Motor neuron (in vitro differentiated cells): ENCODE measurements around the gene CPSF4L. TPM values are rescaled to one million over a fixed set of nuclear protein-coding genes. Genes with fewer than 3 reads are reported as not detected.

Source experiments
- ATAC-seq, 8 experiments: fragments of 200-7000 bp; cut with Tn5 transposase; replicated peaks in 6 of 8; 2 replicates each; pipeline ENCODE4 v1.8.0; 2021; ENCODE audit warnings: mild to moderate bottlenecking in 8 of 8, moderate library complexity in 8 of 8
- H3K27ac ChIP-seq, 2 donors: fragments of 250-450 bp; sonication (Bioruptor Pico); 2 replicates each; pipeline ENCODE4 v1.9.0; 2021; ENCODE audit warnings: antibody characterized with exemption in 2 of 2, mild to moderate bottlenecking in 2 of 2, moderate library complexity in 1 of 2
- H3K4me1 ChIP-seq, 2 donors: fragments of 250-450 bp; sonication (Bioruptor Pico); replicated peaks in 1 of 2; 2 replicates each; pipeline ENCODE4 v1.6.1; 2021; ENCODE audit warnings: antibody characterized with exemption in 2 of 2, mild to moderate bottlenecking in 2 of 2, moderate library complexity in 1 of 2
- H3K4me3 ChIP-seq, 5 donors: fragments of 250-450 bp; sonication (Bioruptor Pico); 2 replicates each; pipeline ENCODE4 v1.9.0; 2021; ENCODE audit warnings: antibody characterized with exemption in 5 of 5, mild to moderate bottlenecking in 5 of 5, moderate library complexity in 4 of 5
- WGBS, 10 experiments: fragments of 450-650 bp; shearing (Covaris generic); methylation state at CpG; one replicate each; pipeline ENCODE4 v1.0.0; 2022; 5-methylcytosine and 5-hydroxymethylcytosine counted together
- in situ Hi-C, 9 experiments: fragments of 400-800 bp; cut with MboI; loops; one replicate each; pipeline ENCODE4 v1.15.0; 2021; ENCODE audit warnings: low sequenced_read_pairs in 9 of 9, low pct_unique_long_range_greater_than_20kb in 2 of 9; ENCODE audit not compliant: unreplicated experiment in 9 of 9
- total RNA-seq, 8 experiments: library from RNA; unstranded; fragments of 300-600 nt; gene quantifications; 2 replicates each; pipeline versions ENCODE4 v1.2.3 to v1.2.4, GENCODE V29; 2022

Gene CPSF4L
- total RNA-seq, 8 experiments from 2014 or later, result 0.37 to 0.38 TPM; not detected in 6

DNA sequence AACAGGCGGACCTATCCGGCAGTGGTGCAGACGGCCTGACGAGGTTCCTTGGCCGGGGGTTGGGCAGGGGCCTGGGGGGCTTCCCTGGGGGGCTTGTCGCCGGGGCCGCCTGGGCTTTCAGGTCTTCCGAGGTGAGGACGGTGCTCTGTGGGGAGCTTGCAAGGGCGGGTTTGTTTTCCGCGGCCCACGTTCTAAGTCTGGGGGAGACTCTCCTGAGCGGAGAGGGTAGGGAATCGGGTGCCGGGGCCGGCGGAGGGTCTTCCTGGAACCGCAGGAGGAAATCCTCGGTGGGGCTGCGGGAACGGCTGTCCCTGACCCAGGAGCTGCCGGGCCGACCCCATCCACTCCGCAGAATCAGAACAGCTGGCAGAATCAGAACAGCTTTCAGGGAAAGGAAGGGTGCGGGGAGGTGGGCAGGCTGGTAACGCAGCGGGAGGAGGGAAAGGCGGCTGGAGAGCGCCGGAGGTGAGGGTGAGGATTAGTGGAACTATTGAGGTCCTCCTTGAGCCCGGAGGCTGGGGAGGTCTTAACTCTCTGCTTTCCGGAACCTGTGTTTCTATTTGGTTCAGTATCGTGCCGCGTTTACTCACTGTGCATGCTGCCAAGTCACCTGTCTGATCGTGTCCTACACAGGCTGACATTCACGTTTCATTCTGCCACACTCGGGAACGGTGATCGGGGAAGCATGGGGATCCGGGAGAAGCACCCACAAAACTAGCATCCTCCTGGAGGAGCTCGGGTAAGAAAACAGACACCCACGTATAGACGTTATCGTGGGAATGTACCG, 28.9 kb downstream of the CPSF4L start:
- WGBS, 10 experiments, result 0 to 13% (median 2%) methylated on average over 3 to 21 of the region's 48 CpGs; no CpG with 5 or more reads in 2 of the 10 experiments
- Histone ChIP-seq H3K27ac (peak overlapping the region; percentile 92), H3K4me3 (peak overlapping the region; percentile 68 to 94 (median 73)), H3K4me1 (peaks cover 17 to 21% of the 10 kb centered on the region in 2 donors)
- in situ Hi-C loops, result no loop called here
- peak; percentile 29 to 72 (median 62) for ATAC-seq

DNA sequence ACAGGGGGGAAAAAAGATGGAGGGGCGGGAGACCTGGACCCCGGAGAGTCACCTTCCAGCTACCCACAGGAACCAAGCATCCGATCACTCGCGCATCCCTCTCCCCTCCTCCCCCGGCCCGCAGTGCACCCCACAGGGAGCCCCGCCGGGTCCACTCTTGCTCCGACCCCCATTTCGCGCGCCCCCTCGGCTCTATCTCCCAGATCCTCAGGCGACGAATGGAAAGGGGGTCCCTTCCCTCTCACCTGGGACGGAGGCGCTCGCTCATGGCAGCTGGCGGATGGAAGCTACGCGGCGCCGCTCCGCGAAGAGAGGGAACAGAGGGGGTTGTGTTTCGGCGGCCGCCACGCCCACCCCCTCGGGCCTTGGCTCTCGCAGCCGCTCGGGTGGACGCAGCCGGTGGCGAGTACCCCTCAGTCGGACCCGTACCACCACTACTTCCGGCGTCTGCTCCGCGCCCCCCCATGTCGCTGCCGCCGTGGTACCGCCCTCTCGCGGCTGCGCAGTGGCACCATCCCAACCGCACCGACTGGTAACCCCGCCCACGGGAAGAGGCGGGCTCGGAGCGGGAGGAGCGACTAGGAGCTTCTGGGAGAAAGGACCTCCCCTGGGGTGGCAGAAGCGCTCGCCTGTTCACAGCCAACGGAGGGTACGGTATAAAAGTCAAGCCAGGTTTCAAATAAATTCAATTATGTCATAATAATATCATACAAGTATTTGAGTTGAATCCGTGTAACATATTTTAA, 29.7 kb downstream of the CPSF4L start:
- peaks cover 13 to 14% of the 10 kb centered on the region in 2 donors for H3K4me1 ChIP-seq
- WGBS, 10 experiments, result 0% methylated on average over 1 to 14 of the region's 63 CpGs; no CpG with 5 or more reads in 5 of the 10 experiments
- ATAC-seq, result peak; percentile 72 to 92 (median 87)
- peak overlapping the region; percentile 92 for H3K27ac ChIP-seq
- in situ Hi-C loops, result no loop called here
- peak overlapping the region; percentile 68 to 94 (median 73) for H3K4me3 ChIP-seq

DNA sequence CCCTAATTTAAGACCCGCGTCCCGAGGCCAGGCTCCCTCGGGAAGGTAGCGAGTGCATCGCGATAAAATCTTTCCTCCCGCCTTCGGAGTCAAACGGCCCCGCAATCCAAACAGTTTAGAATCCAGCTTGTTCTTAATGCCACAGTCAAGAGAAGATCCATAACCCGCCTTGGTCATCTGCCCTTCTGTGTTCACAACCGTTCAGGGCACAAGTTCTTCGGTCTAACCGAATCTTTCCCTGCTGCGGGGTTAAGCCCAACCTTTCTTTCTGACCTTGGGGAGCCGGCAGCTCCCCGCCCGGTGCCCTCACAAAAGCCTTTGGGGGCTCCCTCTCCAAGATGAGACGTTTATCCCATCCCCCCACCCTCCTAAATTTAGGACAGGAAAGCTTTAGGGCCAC, 30.3 kb downstream of the CPSF4L start:
- 0% methylated on average over 2 to 3 of the region's 20 CpGs; no CpG with 5 or more reads in 7 of the 10 experiments for WGBS, 10 experiments
- peaks cover 8 to 14% of the 10 kb centered on the region in 2 donors for H3K4me1 ChIP-seq
- H3K27ac ChIP-seq, result peak overlapping the region in 1 of 2 donors; percentile 92
- peak overlapping the region; percentile 68 to 94 (median 73) for H3K4me3 ChIP-seq
- in situ Hi-C loops, result no loop called here
- ATAC-seq, result peak in 2 of 8 experiments; percentile 1

DNA sequence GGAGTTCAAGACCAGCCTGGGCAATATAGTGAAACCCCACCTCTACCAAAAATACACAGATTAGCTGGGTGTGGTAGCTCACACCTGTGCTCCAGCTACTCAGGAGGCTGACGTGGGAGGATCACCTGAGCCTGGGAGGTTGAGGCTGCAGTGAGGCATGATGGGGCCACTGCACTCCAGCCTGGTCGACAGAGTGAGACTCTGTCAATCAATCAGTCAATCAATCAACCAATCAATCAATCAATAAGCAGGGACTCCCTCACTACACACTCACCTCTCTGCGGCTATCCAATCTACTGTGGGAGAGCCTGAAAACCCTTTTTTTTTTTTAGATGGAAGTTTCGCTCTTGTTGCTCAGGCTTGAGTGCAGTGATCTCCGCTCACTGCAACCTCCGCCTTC, 31.6 kb downstream of the CPSF4L start:
- WGBS, 10 experiments, result 80 to 100% (median 96%) methylated on average over 1 to 4 of the region's 6 CpGs; no CpG with 5 or more reads in 3 of the 10 experiments
- Histone ChIP-seq H3K27ac (no peak overlapping the region), H3K4me1 (peaks cover 6 to 14% of the 10 kb centered on the region in 2 donors), H3K4me3 (no peak overlapping the region)
- in situ Hi-C loops, result no loop called here
- no peak for ATAC-seq

GRCh38 chr17:73228748-73229236, 32.9 kb downstream of the CPSF4L start:
- in situ Hi-C loops, result no loop called here
- H3K4me1 ChIP-seq, result peaks cover 6 to 14% of the 10 kb centered on the region in 2 donors
- H3K27ac ChIP-seq, result no peak overlapping the region
- WGBS, 10 experiments, result 0 to 6% (median 0%) methylated on average over 1 to 2 of the region's 2 CpGs; no CpG with 5 or more reads in 6 of the 10 experiments
- ATAC-seq, result peak in 3 of 8 experiments; percentile 5 to 51 (median 46)
- no peak overlapping the region for H3K4me3 ChIP-seq

- no peak overlapping the region for H3K27ac ChIP-seq
- in situ Hi-C loops, result no loop called here
These were observed 33.7 kb downstream of the CPSF4L start for GRCh38 chr17:73227944-73228343.

DNA sequence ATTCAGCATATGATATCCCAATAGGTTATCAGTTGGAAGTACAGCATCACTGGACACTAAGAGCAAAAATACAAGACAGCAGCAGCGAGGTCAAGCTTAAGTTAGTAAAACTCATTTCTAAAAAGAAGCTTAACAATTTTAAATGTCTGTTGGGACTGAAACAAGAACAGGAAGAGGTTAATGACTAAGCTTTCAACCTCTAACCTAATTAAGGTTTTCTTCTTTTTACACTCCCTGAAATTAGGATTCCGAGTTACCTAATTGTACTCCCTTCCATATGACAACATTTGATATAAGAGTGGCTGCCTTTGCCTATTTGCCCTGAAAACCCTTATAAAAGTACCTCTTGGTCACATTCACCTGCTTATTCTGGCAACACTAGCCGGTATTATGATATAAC, 34.3 kb downstream of the CPSF4L start:
- no peak for ATAC-seq
- in situ Hi-C loops, result no loop called here
- H3K4me1 ChIP-seq, result peaks cover 0 to 7% of the 10 kb centered on the region in 2 donors
- H3K4me3 ChIP-seq, result no peak overlapping the region
- H3K27ac ChIP-seq, result no peak overlapping the region
- WGBS, 10 experiments, result 71 to 100% (median 96%) methylated on average over 1 to 3 of the region's 3 CpGs; no CpG with 5 or more reads in 1 of the 10 experiments

More at GRCh38 chr17:73227944-73228343, 33.7 kb downstream of the CPSF4L start:
- WGBS, 10 experiments, result 42 to 100% (median 75%) methylated on average over 1 to 6 of the region's 6 CpGs; no CpG with 5 or more reads in 1 of the 10 experiments
- Histone ChIP-seq H3K4me1 (peaks cover 0 to 7% of the 10 kb centered on the region in 2 donors), H3K4me3 (no peak overlapping the region)
- no peak for ATAC-seq

- Histone ChIP-seq H3K4me3 (no peak overlapping the region), H3K4me1 (peaks cover 0 to 7% of the 10 kb centered on the region in 2 donors), H3K27ac (no peak overlapping the region)
- ATAC-seq, result no peak
- in situ Hi-C loops, result no loop called here
- WGBS, 10 experiments, result 60 to 100% (median 86%) methylated on average over 1 to 3 of the region's 3 CpGs; no CpG with 5 or more reads in 1 of the 10 experiments
These were observed 35.0 kb downstream of the CPSF4L start for GRCh38 chr17:73226556-73227172.

DNA sequence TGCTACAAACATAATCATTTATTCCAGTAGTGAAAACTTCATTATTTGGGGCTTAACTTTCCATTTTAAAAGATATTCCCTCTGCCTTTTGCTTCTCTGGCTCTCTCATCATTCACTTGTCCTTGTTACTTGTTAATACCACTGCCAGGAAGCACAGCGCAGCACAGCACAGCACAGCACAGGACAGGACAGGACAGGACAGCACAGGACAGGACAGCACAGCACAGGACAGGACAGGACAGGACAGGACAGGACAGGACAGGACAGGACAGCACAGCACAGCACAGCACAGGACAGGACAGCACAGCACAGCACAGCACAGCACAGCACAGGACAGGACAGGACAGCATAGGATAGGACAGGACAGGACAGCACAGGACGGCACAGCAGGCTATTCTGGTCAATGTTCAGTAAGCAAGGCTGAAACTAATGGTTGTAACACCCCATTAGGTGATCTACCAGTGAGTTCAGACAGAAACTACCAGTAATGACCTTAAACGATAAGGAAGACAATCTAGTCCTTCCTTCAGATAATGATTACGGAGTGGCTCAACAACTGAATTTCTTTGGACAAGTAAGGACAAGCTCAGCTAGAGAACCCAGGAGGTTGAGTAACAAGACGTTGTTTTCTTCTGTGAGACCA, 36.9 kb downstream of the CPSF4L start:
- WGBS, 10 experiments, result 77 to 100% (median 97%) methylated on average over 1 to 4 of the region's 5 CpGs; no CpG with 5 or more reads in 1 of the 10 experiments
- Histone ChIP-seq H3K4me3 (no peak overlapping the region), H3K27ac (no peak overlapping the region), H3K4me1 (no peaks in the 10 kb centered on the region)
- no peak for ATAC-seq
- in situ Hi-C loops, result no loop called here

DNA sequence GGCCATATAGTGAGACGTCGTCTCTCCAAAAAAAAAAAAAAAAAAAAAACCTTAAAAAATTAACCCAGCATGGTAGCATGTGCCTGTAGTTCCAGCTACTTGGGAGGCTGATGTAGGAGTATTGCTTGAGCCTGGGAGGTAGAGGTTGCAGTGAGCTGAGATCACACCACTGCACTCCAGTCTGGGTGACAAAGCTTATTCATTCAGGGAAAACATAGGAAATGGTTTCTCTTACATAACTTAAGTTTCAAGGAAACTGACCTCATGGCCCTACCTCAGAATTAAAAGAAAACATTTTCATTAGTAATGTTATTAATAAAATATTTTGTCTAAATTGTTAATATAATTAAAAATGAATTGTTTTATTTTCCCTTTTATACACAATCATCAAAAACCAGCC, 37.4 kb downstream of the CPSF4L start:
- in situ Hi-C loops, result no loop called here
- 100% methylated on average over 2 of the region's 2 CpGs; no CpG with 5 or more reads in 9 of the 10 experiments for WGBS, 10 experiments
- H3K4me3 ChIP-seq, result no peak overlapping the region
- ATAC-seq, result no peak
- no peaks in the 10 kb centered on the region for H3K4me1 ChIP-seq
- no peak overlapping the region for H3K27ac ChIP-seq

- no CpG with 5 or more reads among the region's 2 CpGs for WGBS, 10 experiments
- H3K27ac ChIP-seq, result no peak overlapping the region
- no peaks in the 10 kb centered on the region for H3K4me1 ChIP-seq
- in situ Hi-C loops, result no loop called here
- no peak for ATAC-seq
- no peak overlapping the region for H3K4me3 ChIP-seq
These were observed 38.0 kb downstream of the CPSF4L start for GRCh38 chr17:73223626-73224230.

DNA sequence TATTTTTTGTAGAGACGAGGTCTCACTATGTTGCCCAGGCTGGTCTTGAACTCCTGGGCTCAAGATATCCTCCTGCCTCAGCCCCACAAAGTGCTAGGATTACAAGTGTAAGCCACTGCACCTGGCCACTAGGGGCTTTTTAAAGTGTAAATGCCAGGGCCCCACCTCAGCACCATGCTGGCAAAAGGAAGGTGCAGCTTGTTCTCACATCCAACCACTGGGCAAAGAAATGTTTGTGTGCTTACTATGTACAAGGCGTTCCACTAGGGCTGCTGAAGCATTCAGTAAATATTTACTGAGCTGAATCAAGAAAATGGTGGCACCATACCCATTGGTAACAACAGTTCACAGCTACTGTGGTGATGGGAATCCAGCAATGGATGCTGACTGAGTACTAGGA, 46.2 kb downstream of the CPSF4L start:
- 80 to 100% (median 100%) methylated on average over 1 to 2 of the region's 2 CpGs; no CpG with 5 or more reads in 1 of the 10 experiments for WGBS, 10 experiments
- no peaks in the 10 kb centered on the region for H3K4me1 ChIP-seq
- no peak overlapping the region for H3K27ac ChIP-seq
- H3K4me3 ChIP-seq, result no peak overlapping the region
- ATAC-seq, result peak in 2 of 8 experiments; percentile 25 to 67
- in situ Hi-C loops, result no loop called here
